ENCODE data around the gene PRLR.

GRCh38 chr5:35223787-35224395, 6.4 kb downstream of the PRLR start:
- TF ChIP-seq MAFF (IDR thresholded peaks at IDR 0.05; ENCODE audit: low read depth, low read length) = no peak
- no peak for TF ChIP-seq ZBTB38 (CRISPR knock-in tag; IDR thresholded peaks at IDR 0.05)
- no peak for TF ChIP-seq ARID2 (CRISPR knock-in tag; IDR thresholded peaks at IDR 0.05; ENCODE audit: borderline replicate concordance)
- no peak for TF ChIP-seq ZNF138 (CRISPR knock-in tag; IDR thresholded peaks at IDR 0.05; ENCODE audit: low read depth)
- TF ChIP-seq HDAC6 (IDR thresholded peaks at IDR 0.05; ENCODE audit: low read depth, low read length) = no peak
- no peak for TF ChIP-seq JUN (CRISPR knock-in tag; IDR thresholded peaks at IDR 0.05)
- no peak for TF ChIP-seq RAD21 (CRISPR knock-in tag; IDR thresholded peaks at IDR 0.05)
- TF ChIP-seq POLR2A (IDR thresholded peaks at IDR 0.05; ENCODE audit: insufficient read depth in 1 of 2, low read depth in 2 of 2, low read length in 2 of 2) = no peak
- no peak for TF ChIP-seq CEBPB (IDR thresholded peaks at IDR 0.05; ENCODE audit: borderline replicate concordance, low read depth, low read length)
- no peak for TF ChIP-seq MAX (IDR thresholded peaks at IDR 0.05)
- TF ChIP-seq SETDB1 (CRISPR knock-in tag; IDR thresholded peaks at IDR 0.05; ENCODE audit: borderline replicate concordance) = no peak
- TF ChIP-seq POLR2AphosphoS5 (IDR thresholded peaks at IDR 0.05; ENCODE audit: low read depth, low read length) = no peak
- no peak for TF ChIP-seq ZNF619 (CRISPR knock-in tag; IDR thresholded peaks at IDR 0.05)
